HG03521 (cell line): ENCODE measurements around the gene KRT8.
A peak's percentile ranks its signal among the peaks of the same experiment; 100 is the strongest.
"Not testable (repeated sequence)": the region's sequence is repeated elsewhere in the genome, so short reads cannot be mapped to it uniquely, and the experiment has no call there.

ENCODE experiments used
- ATAC-seq: cut with Tn5 transposase; IDR thresholded peaks from one replicate; pipeline ENCODE4 v1.9.1; 2021; ENCODE audit warnings: mild to moderate bottlenecking, moderate library complexity; ENCODE audit not compliant: unreplicated experiment

KRT8 gene

DNA sequence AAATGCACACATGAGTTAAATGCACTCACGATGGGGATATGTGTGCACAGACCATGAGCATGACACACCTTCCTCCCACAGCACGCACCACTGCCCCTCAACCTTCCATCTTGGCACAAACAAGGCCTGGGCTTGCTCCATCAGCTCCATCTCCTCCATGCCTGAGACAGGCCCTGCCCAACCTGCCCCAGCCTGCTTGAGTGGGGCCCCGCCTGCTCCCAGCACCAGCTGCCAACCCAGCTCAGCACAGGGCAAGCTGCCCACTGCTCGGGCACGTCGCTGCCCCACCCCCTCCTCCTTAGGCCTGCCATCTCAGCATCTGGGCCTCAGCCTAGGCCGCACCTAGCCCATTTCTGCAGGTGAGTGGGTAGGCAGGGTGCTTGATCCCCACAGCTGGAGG is 28.5 kb downstream of the KRT8 start:
- no peak for ATAC-seq

DNA sequence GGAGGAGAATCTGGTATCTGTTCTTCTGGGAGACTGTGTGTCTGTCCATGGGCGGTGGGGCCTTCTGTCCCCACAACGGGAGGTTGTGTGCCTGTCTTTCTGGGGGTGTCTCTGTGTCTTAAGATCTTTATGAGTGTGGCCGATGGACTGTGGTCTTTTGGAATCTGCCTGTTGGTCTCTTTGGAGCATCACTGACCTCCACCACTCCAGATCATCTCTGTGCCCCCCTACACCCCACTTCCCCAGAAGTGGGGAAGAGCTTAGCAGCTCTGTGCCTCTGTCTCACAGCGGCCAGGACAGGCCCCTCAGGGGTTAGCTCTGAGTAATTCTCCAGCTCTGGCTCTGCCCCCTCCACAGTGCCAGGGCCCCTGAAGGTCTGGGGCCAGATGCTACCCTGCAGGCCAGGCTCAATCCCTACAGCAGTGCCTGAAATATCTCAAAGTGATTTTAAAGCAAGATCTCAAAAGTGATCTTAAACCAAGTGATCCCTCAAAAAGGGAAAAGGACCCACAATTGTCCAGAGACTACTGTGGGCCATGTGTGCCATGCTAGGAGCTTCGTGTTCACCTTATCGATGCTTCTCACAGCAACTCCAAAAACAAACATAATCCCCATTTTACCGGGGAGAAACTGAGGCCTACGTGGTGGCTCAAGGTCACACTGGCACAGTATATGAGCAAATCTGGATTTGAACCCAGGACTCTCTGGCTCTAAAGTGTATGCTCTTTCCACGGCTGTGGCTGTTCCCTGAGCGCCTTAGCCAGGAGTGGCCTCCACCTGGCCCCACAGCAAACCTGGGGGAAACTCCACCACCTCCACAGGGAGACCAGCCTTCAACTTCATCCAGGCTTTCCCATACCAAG is 30.1 kb downstream of the KRT8 start:
- no peak for ATAC-seq

DNA sequence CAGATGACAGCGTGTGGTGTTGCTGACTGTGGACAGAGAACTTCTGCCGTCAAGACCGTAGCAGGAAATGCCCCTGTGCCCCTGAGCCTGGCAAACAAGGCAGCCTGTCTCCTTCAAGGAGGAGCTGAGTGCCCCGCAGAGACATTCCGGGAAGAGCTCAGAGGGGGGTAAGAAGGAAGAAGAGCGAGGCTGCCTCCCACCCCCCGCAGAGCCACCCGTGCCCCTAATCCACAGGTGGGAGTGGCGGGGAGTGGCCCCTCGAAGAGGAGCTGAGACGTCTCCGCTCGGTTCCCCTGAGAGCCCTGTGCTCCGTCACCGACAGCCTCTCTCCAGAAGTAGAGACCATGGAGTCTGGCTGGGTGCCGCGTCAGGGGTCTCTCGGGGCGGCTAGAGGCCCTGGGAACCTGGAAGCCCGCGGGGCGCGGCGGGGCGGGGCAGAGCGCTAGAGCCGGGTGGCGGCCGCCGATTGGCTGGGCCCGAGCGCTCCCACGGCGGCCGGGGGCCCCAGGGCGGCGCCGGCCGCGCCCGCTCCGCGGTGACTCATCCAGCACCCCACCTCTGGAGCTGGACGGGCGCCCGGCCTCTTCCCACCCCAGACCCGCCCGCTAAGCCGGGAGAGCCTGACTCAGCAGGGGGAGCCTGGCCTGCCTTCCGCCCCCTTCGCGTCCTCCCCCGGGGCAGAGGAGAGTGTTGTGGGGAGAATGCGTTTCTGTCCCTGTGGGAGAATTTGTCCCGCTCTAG is 30.9 kb downstream of the KRT8 start:
- ATAC-seq = no peak

GRCh38 chr12:52873513-52873831 is 31.4 kb downstream of the KRT8 start:
- no peak for ATAC-seq

GRCh38 chr12:52872644-52873389 is 32.1 kb downstream of the KRT8 start:
- ATAC-seq = no peak

- ATAC-seq = no peak
These were observed 33.4 kb downstream of the KRT8 start for GRCh38 chr12:52871291-52872039.

DNA sequence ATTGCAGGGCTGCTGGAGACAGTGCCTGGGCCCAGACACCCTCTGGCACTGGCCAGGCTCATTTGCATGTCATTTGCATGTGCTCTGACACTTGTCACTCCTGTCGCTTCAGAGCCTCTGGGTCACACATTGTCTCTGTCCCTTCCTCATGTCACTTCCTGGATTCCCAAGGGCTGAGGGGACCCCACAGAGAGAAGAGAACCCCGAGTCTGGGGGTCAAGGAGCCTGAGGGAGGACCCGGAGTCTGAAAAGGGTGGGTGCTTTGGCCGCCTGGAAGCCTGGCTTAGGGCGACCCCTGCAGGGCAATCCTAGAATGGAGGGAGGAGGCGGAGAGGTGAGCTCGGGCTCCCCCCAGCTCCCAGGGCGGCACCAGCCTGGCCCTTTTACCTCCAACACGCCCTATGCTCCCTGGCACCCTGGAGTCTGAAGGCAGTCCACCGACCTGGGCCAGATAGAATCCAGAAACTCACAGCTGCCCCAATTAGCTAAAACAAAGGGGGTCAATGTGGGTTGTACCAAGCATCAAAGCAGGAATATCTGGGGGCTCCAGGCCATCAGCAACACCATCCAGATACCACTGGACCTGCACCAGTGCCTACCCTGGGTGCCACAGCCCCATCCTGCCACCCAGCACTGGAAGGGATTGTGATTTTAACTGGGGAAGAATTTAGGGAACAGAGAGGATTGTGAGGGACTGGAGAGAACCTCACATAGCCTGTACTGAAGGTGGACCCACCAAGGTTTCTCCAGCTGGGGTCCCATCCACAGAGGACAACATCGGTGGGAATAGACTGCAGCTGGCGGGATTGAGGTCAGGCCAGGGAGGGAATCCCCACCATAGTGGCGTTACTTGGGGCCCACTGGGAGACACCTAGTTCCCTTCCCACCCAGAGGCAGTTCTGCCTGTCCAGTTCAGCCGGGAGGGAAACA is 34.2 kb downstream of the KRT8 start:
- ATAC-seq = peak; percentile 55

GRCh38 chr12:52867642-52868041 is 37.2 kb downstream of the KRT8 start:
- ATAC-seq = no peak

GRCh38 chr12:52867152-52867551 is 37.7 kb downstream of the KRT8 start:
- no peak for ATAC-seq

GRCh38 chr12:52865090-52865944 is 39.6 kb downstream of the KRT8 start:
- ATAC-seq = no peak

DNA sequence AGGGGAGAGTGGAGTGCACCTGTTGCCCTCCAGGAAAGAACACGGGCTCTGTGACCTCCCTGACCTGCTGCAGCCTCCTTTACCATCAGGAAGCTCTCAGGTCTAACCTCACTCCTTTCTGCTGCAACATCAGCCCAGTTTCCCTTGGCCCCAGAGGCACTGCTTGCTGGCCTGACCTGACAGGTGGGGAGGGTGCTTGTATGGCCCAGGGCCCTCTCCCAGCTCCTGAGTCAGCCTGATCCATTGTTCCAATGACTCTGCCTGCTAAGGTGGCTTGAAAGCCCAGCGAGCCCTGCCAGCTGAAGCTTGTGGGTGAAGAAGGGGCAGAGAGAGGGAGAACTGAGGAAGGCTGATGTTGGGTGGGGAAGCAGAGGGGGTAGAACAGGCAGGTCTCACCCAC is 42.9 kb downstream of the KRT8 start:
- ATAC-seq = no peak

DNA sequence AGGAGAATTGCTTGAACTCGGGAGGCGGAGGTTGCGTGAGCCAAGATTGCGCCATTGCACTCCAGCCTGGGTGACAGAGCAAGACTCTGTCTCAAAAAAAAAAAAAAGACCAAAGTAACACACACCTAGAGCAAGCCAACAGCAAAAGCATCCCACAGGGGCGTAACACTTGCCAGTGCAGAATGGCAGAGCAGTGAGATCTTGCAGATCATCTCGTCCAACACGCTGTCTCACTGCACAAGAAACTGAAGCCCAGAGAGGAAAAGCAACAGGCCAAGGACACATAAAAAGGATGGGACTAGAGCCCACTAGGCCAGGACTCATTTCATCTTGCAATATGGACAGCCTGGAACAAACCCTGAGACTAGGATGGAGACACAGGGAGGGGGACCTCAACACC is 43.4 kb downstream of the KRT8 start:
- no peak for ATAC-seq

DNA sequence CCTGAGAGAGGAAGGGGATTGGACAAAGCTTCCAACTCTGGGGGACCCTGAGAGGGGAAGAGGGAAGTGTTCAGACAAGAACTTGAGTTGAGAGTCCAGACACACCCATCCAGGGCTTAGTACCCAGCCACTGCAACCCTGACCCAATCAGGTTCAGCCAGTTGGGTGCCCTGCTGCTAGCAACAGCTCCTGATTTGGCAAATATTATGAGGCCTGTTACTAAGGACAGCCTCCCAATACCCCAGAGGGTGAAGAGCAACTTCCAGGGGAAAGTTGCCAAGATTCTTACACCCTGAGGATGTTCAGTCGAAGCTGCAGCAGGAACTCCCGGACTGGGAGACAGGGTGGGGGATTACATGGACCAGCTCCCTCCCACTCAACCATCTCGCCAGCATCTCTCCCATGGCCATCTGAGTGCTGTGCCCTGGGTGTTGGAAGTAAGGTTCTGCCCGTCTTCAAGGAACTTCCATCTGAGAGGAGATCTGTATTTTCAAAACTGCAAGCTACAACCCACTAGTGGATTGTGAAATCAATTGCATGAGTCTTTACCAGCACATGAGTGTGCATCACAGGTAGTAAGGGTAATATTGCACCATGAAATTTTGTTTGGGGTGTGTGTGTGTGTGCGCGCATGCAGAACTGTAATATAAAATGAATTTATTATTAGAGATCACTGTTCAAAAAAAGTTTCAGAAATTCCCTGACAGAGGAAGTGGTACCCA is 44.6 kb downstream of the KRT8 start:
- no peak for ATAC-seq

DNA sequence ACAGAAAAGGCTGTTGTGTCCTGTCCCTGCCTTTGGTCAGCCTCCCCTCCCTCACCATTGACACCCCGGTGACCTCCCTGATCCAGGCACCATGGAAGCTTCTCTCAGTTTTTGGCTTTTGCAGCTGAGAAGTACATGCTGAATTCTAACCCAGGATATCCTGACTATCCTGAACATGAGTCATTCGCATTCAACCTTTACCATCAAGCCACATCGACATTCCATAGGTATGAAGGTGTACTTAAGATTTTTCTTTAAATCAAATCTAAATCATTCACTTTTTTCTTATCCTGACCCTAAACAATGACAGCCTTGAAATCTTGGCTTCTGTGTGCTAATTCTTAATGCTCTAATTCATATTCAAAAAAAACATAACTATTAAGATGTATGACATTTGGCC is 47.4 kb downstream of the KRT8 start:
- ATAC-seq = no peak

- ATAC-seq = no peak
These were observed 48.1 kb downstream of the KRT8 start for GRCh38 chr12:52856787-52857186.

DNA sequence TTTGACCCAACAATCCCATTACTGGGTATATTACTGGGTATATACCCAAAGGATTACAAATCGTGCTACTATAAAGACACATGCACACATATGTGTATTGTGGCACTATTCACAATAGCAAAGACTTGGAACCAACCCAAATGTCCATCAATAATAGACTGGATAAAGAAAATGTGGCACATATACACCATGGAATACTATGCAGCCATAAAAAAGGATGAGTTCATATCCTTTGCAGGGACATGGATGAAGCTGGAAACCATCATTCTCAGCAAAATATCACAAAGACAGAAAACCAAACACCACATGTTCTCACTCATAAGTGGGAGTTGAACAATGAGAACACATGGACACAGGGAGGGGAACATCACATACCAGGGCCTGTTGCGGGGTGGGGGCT is 48.8 kb downstream of the KRT8 start:
- ATAC-seq = not testable (repeated sequence)

GRCh38 chr12:52851787-52852186 is 53.1 kb downstream of the KRT8 start:
- ATAC-seq = no peak

DNA sequence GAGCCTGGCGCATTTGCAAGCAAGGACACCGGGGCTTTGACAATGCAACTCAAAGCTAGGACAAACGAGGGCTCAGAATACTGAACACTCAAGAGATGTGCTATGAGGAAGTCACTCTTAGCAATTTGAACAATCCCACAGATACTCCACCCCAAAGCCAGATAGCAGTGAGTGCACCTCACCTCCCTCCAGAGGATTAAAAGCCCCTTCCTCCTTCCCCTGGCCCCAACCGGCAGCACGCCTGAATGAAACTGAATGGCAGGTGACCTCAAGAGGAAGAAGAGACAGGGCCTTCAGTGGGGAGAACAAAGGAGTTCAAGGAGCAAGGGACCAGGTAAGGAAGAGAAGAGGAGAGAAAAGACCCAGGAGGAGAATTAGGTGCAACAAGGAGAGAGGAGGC is 54.2 kb downstream of the KRT8 start:
- no peak for ATAC-seq
